Prostate gland (tissue), 2 donors: Measurements from ENCODE around the gene CCBE1.

Experiments used
- CTCF ChIP-seq, 4 experiments: fragments of 200-600 bp in 2 of 4; fragments of 450-650 bp in 2 of 4; sonication (generic) in 2 of 4; IDR thresholded peaks; 1 replicate in 3 of 4; 2 replicates in 1 of 4; pipeline ENCODE4 v1.5.1; 2016 to 2019; ENCODE audit warnings: antibody characterized with exemption in 4 of 4, mild to moderate bottlenecking in 2 of 4, moderate library complexity in 2 of 4
- POLR2A ChIP-seq: fragments of 450-650 bp; IDR thresholded peaks from one replicate; pipeline ENCODE4 v1.6.1; 2016; ENCODE audit warnings: antibody characterized with exemption, mild to moderate bottlenecking
- POLR2AphosphoS5 ChIP-seq: sonication (generic); formaldehyde crosslinking; IDR thresholded peaks from one replicate; pipeline ENCODE4 v1.6.1; 2017; ENCODE audit warnings: antibody characterized with exemption

GRCh38 chr18:59469463-59470180 lies 227.6 kb downstream of the CCBE1 start:
- no peak for TF ChIP-seq CTCF (IDR thresholded peaks at IDR 0.05)
- no peak for TF ChIP-seq POLR2AphosphoS5
- TF ChIP-seq POLR2A: no peak
